SK-N-DZ (cell line): ENCODE measurements around the gene CWF19L1.

Experiments used
- DNase-seq: peaks from one replicate; pipeline ENCODE4 v3.0.0-alpha.2; 2015; ENCODE audit warnings: low spot score

CWF19L1 gene

DNA sequence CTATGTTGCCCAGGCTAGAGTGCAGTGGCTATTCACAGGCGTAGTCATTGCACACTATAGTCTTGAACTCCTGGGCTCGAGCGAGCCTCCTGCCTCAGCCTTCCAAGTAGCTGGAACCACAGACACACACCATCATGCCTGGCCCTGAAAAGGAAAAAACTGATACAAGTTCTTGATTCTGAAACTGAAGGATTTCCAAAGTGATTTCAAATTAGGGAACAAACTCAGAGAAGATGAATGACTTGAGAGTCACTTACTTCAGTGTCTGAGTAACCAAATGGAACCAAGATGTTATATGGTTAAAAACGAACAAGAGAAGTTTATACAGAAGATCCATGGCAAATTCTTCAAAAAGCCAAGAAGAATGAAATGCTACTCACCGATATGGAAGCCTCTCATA is 14.4 kb downstream of the CWF19L1 start:
- DNase-seq = no peak

DNA sequence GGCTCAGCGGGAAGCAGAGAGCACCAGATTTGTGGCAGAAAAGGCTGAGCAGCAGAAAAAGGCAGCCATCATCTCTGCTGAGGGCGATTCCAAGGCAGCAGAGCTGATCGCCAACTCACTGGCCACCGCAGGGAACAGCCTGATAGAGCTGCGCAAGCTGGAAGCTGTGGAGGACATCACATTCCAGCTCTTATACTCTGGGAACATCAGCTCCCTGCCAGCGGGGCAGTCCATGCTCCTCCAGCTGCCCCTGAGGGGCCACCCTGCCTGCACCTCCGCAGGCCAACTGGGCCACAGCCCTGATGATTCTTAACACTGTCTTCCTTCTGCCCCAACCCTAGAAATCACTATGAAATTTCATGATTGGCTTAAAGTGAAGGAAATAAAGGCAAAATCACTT is 18.6 kb downstream of the CWF19L1 start:
- no peak for DNase-seq

DNA sequence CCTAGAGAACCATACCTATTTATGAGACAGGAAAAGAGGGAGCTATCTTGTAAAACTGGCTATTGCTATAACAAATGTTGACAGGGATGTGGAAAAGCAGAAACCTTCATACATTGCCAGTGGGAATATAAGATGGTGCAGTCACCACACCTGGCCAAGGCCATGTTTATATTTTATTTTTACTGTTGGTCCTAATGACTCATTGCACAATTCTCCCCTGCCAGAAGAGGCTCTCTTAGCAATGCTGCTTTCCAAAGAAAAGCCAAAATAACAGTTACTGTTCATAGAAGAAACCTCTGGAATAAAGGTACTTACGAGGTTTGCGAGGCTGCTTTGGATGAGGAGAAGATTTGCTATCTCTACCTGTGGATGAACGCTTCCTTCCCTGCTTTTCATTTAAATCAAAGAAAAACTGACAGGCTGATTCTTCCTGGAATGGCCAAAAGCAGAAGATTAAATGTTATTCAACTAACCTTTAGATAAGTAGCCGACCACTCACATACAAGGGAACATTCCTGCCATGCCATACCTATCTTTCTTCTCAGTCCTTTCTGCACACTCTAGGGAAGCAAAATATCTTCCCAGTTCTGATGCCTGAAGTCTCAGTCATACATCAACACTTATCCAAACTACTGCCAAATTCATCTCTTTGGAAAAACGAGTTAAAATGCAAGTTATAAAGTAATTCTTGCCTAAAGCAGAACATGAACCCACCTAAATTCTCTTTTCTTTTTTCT is 21.8 kb downstream of the CWF19L1 start:
- DNase-seq = no peak

DNA sequence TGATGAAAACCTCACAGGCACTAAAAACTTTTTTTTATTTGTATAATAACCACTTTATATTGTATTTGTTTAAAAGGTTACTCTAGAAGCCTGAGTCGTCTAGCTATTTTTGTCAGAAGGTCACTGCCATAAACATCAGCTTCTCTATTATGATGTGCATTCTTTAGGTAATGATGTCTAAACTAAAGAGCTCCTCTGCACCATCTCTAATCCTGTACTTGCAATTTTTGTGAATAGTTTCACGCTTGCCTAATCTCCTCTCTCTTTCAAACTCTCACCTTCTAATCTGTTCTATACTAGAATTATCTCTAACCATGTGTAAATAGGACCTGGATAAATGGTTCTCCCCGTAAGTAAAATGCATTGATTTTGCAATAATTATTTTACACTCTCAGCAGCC is 27.6 kb downstream of the CWF19L1 start:
- DNase-seq = no peak

DNA sequence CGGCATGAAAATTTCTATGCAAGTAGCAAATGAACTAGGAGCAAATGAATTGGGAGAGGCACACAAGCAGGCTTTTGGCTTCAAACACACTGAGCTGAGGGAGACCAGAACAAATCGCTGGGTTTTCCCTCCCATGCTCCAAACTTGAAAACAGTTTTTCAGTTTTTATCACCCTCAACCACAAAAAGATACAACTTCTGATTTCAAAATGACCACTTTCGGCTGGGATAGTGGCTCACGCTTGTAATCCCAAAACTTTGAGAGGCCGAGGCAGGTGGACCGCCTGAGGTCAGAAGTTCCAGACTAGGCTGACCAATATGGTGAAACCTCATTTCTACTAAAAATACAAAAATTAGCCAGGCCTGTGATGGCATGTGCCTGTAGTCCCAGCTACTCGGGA is 29.0 kb downstream of the CWF19L1 start:
- no peak for DNase-seq

DNA sequence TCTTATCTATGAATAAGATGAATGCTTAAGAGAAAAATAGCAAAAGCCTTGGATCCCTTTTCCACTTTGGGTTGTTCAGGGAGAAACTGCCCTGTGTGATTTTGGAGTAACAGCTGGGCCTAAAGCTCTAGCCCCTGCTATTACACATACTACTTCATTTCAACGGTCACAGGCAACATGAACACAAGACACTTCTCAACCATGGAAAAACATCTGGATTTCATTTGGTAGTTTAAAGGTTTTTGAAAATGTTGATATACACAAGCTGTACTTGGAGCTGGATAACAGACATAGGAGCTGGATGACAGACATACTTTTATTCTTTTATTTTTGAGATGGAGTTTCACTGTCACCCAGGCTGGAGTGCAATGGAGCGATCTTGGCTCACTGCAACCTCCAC is 35.3 kb downstream of the CWF19L1 start:
- DNase-seq = no peak

DNA sequence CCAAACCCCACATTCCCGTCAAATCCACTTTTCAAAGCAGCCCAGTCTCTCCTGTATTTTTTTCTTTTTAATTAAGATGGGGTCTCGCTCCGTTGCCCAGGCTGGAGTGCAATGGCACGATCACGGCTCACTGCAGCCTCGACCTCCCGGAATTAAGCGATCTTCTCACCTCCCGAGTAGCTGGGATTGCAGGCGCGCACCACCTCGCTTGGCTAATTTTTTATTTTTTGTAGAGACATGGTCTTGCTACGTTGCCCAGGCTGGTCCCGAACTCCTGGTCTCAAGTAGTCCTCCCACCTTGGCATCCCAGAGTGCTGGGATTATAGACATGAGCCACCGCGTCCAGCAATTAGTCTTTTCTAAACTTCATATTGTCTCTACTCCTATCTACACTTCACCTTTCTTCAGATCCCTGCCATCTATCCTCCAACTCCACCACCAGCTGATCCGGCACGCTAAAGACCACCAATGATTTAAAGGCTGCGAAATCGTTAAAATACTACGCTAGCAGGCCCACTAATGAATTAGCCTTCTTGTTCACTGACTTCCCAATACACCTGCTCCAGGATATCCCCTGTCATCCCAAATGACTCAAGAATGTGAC is 37.5 kb downstream of the CWF19L1 start:
- no peak for DNase-seq

DNA sequence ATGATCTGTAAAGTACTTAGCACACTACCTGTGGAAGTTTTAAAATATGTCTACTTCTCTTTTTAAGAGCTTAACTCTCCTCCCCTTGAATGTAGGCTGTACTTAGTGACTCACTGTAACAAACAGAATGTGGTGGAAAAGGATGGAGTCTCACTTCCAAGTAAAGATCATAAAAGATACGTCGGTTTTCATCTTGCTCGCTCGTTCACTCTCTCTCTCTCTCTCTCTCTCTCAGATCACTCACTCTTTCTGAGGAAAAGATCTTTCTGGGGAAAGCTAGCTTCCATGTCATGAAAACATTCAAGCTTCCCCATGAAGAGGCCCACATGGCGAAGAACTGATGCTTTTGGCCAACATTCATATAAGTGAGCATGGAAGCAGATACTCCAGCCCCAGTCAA is 43.6 kb downstream of the CWF19L1 start:
- DNase-seq = no peak

DNA sequence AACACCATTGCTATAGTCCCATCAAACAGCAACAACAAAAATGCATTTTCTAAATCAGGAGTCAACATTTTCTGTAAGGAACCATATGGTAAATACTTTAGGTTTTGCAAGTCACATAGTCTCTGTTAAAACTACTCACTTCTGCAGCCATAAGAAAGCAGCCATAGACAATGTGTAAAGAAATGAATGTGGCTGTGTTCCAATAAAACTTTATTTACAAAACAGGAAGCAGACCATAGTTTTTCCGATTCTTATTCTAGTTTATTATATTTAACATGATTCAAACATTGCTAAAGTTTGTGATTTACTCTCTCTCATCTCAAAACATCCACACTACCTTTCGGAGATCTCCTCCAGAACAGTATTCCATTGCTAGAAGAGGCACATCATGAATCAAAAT is 44.9 kb downstream of the CWF19L1 start:
- no peak for DNase-seq

DNA sequence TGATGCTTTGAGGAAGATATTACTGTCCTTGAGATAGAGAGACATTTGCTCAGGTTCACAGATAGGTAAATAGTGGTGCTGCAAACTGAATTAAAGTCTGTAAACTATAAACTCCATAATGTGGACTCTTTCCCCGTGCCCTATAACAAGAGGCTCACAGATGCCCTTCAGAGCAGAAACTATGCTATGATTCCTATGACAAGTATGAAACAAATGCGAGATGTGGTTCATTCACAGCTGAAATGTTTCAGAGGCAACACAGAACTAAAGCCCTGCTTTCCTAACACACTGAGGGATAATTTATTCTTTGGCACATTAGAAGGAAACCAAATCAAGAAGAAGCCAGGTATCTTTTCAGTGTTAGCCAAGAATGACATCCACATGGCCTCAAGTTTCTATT is 51.4 kb downstream of the CWF19L1 start:
- DNase-seq = no peak

DNA sequence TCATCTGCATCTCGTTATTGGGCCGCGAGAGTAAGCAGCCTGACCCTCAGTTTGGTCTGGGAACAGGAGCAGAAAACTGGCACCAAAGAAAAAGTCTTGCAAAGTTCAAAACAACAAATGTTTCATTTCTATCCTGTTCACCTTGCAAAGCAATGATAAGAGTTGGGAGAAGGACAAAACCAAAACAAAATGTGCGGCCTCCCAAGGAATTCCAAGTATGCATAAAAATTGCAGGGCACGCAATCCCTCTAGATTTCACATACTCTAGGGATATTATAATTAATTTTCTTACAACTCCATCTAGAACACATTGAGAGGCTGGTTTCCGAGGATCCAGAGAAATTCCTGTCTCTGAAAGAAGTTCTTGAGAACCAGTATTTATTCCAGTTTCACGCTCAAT is 58.1 kb downstream of the CWF19L1 start:
- no peak for DNase-seq

DNA sequence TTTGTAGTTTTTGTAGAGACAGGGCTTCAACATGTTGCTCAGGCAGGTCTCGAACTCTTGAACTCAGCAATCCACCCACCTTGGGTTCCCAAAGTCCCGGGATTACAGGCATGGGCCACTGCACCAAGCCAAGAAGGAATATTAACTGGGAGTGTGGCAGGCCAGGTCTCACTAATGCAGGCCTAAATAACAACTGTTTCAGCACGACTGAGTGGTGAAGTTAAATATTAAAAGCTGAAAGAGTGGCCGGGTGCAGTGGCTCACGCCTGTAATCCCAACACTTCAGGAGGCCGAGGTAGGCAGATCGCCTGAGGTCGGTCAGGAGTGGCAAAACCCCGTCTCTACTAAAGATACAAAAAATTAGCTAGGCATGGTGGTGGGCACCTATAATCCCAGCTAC is 59.2 kb downstream of the CWF19L1 start:
- DNase-seq = no peak

DNA sequence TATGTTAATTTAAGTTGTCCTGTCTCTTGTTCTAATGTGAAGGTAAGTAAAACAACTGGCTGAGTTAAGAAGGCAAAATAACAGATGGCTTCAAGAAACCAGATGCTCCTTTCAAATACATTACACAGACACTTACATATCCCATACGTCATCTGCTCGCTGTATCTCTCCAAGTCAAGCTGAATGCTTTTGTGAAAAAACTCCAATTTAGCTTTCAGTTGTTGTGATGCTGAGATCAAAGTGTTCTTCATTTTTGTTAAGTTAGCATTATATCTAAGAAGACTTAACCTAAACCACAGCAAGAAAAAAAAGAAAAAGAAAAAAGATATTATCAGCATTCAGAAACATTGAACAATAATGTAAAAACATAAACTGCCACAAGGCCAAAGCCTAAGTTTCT is 63.1 kb downstream of the CWF19L1 start:
- DNase-seq = peak; percentile 31

DNA sequence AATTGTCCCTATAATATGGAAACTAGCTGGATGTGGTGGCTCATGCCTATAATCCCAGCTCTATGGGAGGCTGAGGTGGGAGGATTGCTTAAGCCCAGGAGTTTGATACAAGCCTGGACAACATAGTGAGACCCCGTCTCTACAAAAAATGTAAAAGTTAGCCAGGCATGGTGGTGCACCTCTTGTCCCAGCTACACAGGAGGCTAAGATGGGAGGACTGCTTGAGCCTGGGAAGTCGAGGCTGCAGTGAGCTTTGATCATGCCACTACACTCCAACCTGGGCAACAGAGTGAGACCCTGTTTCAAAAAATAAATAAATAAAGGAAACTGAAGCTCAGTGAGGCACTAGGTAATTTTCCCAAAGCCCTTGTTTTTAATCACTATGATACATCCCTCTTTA is 65.9 kb downstream of the CWF19L1 start:
- DNase-seq = no peak

DNA sequence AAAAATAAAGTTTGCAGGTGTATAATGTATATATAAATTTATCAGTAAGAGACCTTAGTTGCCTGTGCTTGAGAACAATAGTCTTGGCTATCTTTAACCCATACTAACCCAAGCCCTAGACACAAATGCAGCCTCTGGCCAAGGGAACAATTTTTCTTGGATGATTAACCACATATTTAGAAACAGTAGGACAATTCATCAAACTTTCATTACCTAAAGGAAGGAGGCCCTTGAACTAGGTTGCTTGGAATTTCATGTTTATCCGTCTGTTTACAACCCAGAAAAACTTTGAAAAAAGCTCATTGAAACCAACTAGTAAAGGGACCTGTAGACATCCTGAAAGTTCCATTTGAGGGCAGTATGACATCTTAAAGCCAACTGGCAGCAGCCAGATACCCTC is 72.7 kb downstream of the CWF19L1 start:
- no peak for DNase-seq

DNA sequence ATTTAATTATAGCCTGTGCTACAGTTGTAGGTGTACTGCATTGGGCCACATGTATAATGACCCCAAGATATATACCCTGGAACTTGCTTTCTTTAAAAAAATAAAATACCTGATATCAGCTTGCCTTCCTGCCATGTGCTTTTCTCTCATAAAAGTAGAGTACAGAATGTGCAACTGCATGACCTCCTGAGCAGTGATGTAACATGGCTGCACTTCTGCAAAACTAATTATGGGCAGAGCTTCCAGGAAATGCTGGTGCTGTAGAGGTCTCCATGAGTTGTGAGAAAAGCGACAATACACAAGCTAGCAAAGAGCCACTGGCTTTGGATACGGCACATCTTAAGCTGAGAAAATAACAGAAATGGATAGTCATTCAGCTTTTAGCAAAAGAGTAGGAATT is 75.1 kb downstream of the CWF19L1 start:
- no peak for DNase-seq

DNA sequence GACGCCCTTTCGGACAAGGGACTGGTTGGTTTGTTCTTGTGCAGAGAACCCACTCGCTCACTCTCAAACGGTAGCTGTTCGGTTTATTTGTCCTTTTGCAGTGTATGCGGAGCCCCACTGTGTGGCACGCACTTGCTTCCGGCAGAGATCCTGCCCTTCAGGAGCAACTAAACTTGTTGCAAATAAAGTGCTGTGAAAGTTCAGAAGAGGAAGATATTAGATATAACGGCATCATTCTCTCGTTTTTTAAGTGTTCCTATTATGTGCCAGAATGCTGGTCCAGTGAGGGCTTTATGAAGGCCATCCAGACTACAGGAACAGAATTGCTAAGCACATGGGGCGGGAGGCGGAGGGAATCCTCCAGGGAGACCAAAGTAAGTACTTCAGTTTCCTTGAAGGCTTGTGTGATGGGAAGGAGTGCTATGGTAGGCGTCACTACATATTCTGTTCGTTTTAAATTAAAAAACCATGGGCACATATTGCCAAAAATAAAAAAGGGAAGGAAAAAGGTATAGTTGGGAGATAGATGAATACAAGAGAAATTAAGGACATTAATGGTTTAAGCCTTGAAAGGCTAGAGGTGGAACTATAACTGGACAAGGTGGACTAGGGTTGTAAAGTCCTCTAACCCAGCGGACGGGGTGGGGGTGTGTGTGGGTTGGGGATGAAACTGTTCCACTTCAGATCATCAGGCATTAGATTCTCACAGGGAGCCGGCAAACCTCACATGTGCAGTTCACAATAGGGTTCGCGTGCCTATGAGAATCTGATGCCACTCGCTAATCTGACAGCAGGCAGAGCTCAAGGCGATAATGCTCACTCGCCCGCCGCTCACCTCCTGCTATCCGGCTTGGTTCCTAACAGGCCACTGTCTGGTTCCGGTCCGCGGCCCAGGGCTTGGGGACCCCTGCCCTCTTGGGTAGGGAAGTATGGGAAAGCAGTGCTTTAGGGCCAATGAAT is 80.9 kb downstream of the CWF19L1 start:
- peak; percentile 58 for DNase-seq

DNA sequence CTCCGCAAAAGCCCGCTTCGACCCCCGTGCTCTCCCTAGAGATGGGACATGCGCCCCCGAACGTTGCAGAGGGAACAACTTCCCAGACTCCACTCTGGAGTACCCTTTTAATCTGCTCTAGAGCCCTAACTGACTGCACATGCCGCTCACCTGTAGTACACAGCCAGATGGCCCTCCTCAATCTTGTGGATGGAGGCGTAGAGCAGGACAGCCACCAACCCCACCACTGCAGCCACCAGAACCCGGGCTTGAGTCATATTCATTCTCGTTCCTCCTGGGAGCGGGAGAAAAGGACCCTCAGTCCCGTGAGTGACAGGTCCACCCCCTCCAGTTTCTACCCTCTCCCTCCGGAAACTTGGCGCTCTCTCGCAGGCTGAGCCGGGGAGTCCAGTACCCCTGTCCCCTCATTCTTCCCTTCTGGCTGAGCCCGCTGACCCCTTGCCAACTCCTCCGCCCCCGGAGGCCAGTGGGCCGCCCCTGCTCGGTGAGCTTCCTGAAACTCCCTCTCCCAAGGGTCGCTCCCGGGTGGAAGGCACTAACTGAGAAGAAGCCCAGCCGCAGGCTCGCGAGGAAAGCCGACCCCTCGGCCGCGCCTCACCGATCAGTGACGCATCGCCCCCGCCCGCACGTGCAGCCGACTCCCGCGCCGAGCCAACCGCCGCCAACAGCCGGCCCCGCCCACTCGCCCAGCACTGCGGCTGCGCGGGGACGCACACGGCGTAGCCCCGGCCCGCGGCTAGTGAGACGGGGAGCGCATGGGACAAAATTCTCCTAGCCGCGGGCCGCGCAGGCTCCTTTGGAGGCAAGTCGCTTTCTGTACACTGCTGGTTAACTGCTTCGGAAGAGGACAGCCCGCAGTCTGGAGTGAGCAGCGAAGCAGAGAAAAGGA is 81.8 kb downstream of the CWF19L1 start, which contains the start of gene ERLIN1:
TSS of gene ERLIN1 (minus strand) at position 666 of the 889 bp plus-strand sequence. CDS start at position 263, 403 bp downstream.
- DNase-seq = peak; percentile 93

DNA sequence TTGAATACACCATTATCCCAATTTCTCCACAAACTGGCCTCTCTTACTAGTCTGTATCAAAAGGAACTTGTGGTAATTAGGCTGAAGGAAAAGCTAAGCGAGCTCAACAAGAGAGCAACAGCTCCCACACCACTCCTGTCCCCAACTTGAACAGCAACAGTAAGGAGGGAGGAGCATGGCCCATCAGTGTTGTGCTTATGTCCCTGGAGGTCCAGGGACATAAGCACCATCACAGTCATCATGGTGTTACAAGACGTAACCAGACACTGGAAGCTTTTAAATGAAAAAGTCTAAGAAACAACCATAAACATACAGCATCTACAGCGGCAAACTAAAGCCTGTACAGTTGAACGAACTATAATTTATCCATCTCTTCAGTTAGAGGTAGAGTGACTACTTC is 82.6 kb downstream of the CWF19L1 start:
- peak; percentile 44 for DNase-seq

DNA sequence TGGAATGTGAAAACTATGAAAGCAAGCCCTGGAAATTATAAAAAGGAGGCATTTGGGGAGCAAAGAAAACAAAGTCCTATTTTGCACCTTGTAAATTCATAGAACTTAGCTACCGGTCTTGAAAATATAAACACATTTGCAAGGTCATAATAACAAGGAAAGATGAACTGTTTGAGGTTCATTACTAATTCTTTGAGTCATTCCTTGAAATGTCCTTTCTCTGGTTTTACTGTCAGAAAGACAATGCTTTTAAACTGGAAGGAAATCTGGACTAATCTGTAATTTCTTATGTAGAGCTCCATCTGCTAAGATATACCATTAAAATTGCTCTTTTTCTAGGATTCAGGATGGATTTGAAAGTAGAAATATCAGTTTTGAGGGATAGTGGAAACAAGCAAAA is 83.0 kb downstream of the CWF19L1 start:
- DNase-seq = no peak

DNA sequence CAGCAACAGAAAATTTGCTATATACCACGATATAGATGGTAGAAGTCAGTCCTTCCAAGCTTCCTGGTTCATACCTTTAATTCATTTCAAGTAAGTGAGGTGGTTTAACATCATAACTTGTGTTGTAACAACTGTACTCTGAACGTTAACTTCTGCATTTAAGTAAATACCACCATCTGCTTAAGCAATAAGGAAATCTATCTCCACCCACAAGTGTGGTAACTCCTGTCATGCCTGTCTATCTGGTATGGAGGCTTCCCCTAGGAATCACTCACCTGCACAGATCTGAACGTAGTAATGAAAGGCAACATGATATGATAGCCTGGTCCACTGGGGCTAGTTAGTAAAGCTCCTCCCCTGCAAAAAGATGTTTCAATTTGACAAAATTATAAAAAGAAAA is 84.0 kb downstream of the CWF19L1 start:
- no peak for DNase-seq
